ENCODE results near the gene CLDN16.

CLDN16 gene

DNA sequence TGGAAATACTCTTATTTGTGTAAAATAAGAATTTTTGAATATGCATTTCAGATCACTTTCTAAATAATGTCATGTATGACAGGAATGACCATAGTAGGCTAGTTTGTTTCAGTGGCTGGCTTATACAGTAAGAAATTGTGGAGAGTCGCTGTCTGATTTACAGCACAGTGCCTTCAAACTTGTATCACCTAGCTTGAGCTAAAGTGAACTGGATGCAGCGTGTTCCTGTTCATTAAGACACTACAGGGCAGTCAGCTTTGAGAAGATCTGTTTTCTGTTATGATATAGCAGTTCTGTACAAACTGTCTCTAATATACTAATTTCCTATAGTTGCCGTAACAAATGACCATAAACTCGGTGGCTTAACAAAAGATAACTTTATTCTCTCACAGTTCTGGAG is 9.9 kb downstream of the CLDN16 start:
- Histone ChIP-seq H3K9me3 (ENCODE audit: severe bottlenecking) (no peaks in the 10 kb centered on the region), H3K27me3 (ENCODE audit: insufficient read depth, poor library complexity, severe bottlenecking) (no peaks in the 10 kb centered on the region), H3K4me1 (ENCODE audit: insufficient read depth, poor library complexity, severe bottlenecking) (no peaks in the 10 kb centered on the region), H3K4me3 (ENCODE audit: severe bottlenecking) (no peak overlapping the region), H3K36me3 (ENCODE audit: low read depth) (no peaks in the 10 kb centered on the region), H3K27ac (ENCODE audit: poor library complexity, severe bottlenecking) (no peak overlapping the region)
- no peak for ATAC-seq (ENCODE audit: low read depth)
- no peak for TF ChIP-seq CTCF (IDR thresholded peaks at IDR 0.05; ENCODE audit: poor library complexity, severe bottlenecking)
- no peak for DNase-seq (ENCODE audit: low spot score)

- no peaks in the 10 kb centered on the region for H3K9me3 ChIP-seq (ENCODE audit: severe bottlenecking)
- no peaks in the 10 kb centered on the region for H3K4me1 ChIP-seq (ENCODE audit: insufficient read depth, poor library complexity, severe bottlenecking)
- H3K4me3 ChIP-seq (ENCODE audit: severe bottlenecking) = no peak overlapping the region
- H3K36me3 ChIP-seq (ENCODE audit: low read depth) = no peaks in the 10 kb centered on the region
- no peak for TF ChIP-seq CTCF (IDR thresholded peaks at IDR 0.05; ENCODE audit: poor library complexity, severe bottlenecking)
- no peaks in the 10 kb centered on the region for H3K27me3 ChIP-seq (ENCODE audit: insufficient read depth, poor library complexity, severe bottlenecking)
- no peak overlapping the region for H3K27ac ChIP-seq (ENCODE audit: poor library complexity, severe bottlenecking)
- no peak for ATAC-seq (ENCODE audit: low read depth)
- DNase-seq (ENCODE audit: low spot score) = no peak
These were observed 11.7 kb downstream of the CLDN16 start for GRCh38 chr3:190399677-190400076.

- no peak for ATAC-seq (ENCODE audit: low read depth)
- H3K4me1 ChIP-seq (ENCODE audit: insufficient read depth, poor library complexity, severe bottlenecking) = no peaks in the 10 kb centered on the region
- TF ChIP-seq CTCF (IDR thresholded peaks at IDR 0.05; ENCODE audit: poor library complexity, severe bottlenecking) = no peak
These were observed 14.0 kb downstream of the CLDN16 start for GRCh38 chr3:190401963-190402362.

DNA sequence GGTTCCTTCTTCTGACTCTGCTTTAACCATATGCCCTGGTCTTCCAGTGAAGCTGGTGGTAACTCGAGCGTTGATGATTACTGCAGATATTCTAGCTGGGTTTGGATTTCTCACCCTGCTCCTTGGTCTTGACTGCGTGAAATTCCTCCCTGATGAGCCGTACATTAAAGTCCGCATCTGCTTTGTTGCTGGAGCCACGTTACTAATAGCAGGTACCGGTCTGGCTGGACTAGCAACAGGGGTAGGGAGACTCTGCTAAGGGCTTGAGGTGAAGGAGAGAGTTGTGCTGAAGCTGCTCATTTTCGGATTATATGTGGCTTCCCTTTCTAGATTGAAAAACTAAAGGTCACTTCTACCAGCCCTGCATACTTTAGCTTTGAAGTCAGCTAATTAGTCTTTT is 16.8 kb downstream of the CLDN16 start:
- TF ChIP-seq CTCF (IDR thresholded peaks at IDR 0.05; ENCODE audit: poor library complexity, severe bottlenecking) = no peak
- Histone ChIP-seq H3K27me3 (ENCODE audit: insufficient read depth, poor library complexity, severe bottlenecking) (no peaks in the 10 kb centered on the region), H3K27ac (ENCODE audit: poor library complexity, severe bottlenecking) (no peak overlapping the region), H3K4me3 (ENCODE audit: severe bottlenecking) (no peak overlapping the region), H3K36me3 (ENCODE audit: low read depth) (no peaks in the 10 kb centered on the region), H3K4me1 (ENCODE audit: insufficient read depth, poor library complexity, severe bottlenecking) (no peaks in the 10 kb centered on the region), H3K9me3 (ENCODE audit: severe bottlenecking) (no peaks in the 10 kb centered on the region)
- no peak for ATAC-seq (ENCODE audit: low read depth)
- no peak for DNase-seq (ENCODE audit: low spot score)

More at GRCh38 chr3:190401963-190402362, 14.0 kb downstream of the CLDN16 start:
- H3K36me3 ChIP-seq (ENCODE audit: low read depth) = no peaks in the 10 kb centered on the region
- H3K27ac ChIP-seq (ENCODE audit: poor library complexity, severe bottlenecking) = no peak overlapping the region
- DNase-seq (ENCODE audit: low spot score) = no peak
- no peaks in the 10 kb centered on the region for H3K27me3 ChIP-seq (ENCODE audit: insufficient read depth, poor library complexity, severe bottlenecking)
- H3K4me3 ChIP-seq (ENCODE audit: severe bottlenecking) = no peak overlapping the region
- H3K9me3 ChIP-seq (ENCODE audit: severe bottlenecking) = no peaks in the 10 kb centered on the region

DNA sequence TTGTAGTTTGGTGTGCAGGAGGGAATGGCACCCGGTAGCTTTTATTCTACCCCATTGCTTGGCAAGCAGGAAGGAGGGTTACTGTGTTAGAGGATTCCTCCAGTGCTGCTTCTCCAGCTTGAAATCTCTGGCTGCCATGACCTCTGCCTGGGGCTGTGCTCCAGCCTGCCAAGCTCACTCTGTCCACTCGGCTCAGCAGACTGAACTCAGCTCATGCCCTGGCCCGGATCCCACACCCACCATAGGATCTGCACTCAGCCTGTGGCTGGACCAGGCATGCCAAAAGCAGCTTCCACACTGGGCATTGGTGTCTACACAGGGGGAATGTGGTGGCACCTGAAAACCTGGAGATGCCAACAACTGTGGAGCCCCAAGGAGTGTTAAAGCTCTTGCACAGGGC is 26.3 kb downstream of the CLDN16 start:
- H3K4me1 ChIP-seq (ENCODE audit: insufficient read depth, poor library complexity, severe bottlenecking) = no peaks in the 10 kb centered on the region
- TF ChIP-seq CTCF (IDR thresholded peaks at IDR 0.05; ENCODE audit: poor library complexity, severe bottlenecking) = no peak
- no peak overlapping the region for H3K4me3 ChIP-seq (ENCODE audit: severe bottlenecking)
- DNase-seq (ENCODE audit: low spot score) = no peak
- ATAC-seq (ENCODE audit: low read depth) = no peak
- no peaks in the 10 kb centered on the region for H3K27me3 ChIP-seq (ENCODE audit: insufficient read depth, poor library complexity, severe bottlenecking)
- H3K9me3 ChIP-seq (ENCODE audit: severe bottlenecking) = no peaks in the 10 kb centered on the region
- no peaks in the 10 kb centered on the region for H3K36me3 ChIP-seq (ENCODE audit: low read depth)
- no peak overlapping the region for H3K27ac ChIP-seq (ENCODE audit: poor library complexity, severe bottlenecking)

All from RWPE2 (cell line).